ENCODE measurements around the gene ROM1. TPM values are rescaled to one million over a fixed set of nuclear protein-coding genes. Genes with fewer than 3 reads are reported as not detected.

Gene ROM1
- total RNA-seq, 1 donor from 2014 or later: 2.0 TPM

- no peak for TF ChIP-seq CTCF (IDR thresholded peaks at IDR 0.05; ENCODE audit: borderline replicate concordance)
- intact Hi-C loops (cut with micrococcal nuclease): no loop called here
- no peaks in the 10 kb centered on the region for H3K27me3 ChIP-seq (ENCODE audit: low read depth)
- peaks cover 51% of the 10 kb centered on the region for H3K4me1 ChIP-seq
- H3K36me3 ChIP-seq: peaks cover 41% of the 10 kb centered on the region
- H3K4me3 ChIP-seq: peak overlapping the region; percentile 80
- no peaks in the 10 kb centered on the region for H3K9me3 ChIP-seq (replicated peaks)
- peak overlapping the region; percentile 95 for H3K27ac ChIP-seq (replicated peaks)
- no peak for DNase-seq
Measured at GRCh38 chr11:62599901-62600300, 13.2 kb upstream of the ROM1 start.

GRCh38 chr11:62600367-62601121 lies 12.5 kb upstream of the ROM1 start:
- peaks cover 41% of the 10 kb centered on the region for H3K36me3 ChIP-seq
- no peak for DNase-seq
- H3K27me3 ChIP-seq (ENCODE audit: low read depth): no peaks in the 10 kb centered on the region
- no peak for TF ChIP-seq CTCF (IDR thresholded peaks at IDR 0.05; ENCODE audit: borderline replicate concordance)
- peak overlapping the region; percentile 80 for H3K4me3 ChIP-seq
- H3K27ac ChIP-seq (replicated peaks): peak overlapping the region; percentile 95
- H3K9me3 ChIP-seq (replicated peaks): no peaks in the 10 kb centered on the region
- intact Hi-C loops (cut with micrococcal nuclease): no loop called here
- H3K4me1 ChIP-seq: peaks cover 51% of the 10 kb centered on the region

GRCh38 chr11:62601122-62601371 lies 12.0 kb upstream of the ROM1 start:
- intact Hi-C loops (cut with micrococcal nuclease): no loop called here
- TF ChIP-seq CTCF (IDR thresholded peaks at IDR 0.05; ENCODE audit: borderline replicate concordance): no peak
- H3K36me3 ChIP-seq: peaks cover 41% of the 10 kb centered on the region
- peak overlapping the region; percentile 95 for H3K27ac ChIP-seq (replicated peaks)
- no peaks in the 10 kb centered on the region for H3K9me3 ChIP-seq (replicated peaks)
- peaks cover 51% of the 10 kb centered on the region for H3K4me1 ChIP-seq
- peak overlapping the region; percentile 80 for H3K4me3 ChIP-seq
- peak; percentile 62 for DNase-seq
- no peaks in the 10 kb centered on the region for H3K27me3 ChIP-seq (ENCODE audit: low read depth)

GRCh38 chr11:62601372-62602140 lies 11.5 kb upstream of the ROM1 start, which contains the start of gene MTA2:
MTA2 (minus strand) TSS chr11:62601865; CDS start chr11:62601450, 415 bp downstream.
- intact Hi-C loops (cut with micrococcal nuclease): no loop called here
- H3K4me1 ChIP-seq: peaks cover 51% of the 10 kb centered on the region
- peaks cover 40% of the 10 kb centered on the region for H3K36me3 ChIP-seq
- DNase-seq: peak; percentile 95
- H3K9me3 ChIP-seq (replicated peaks): no peaks in the 10 kb centered on the region
- H3K27ac ChIP-seq (replicated peaks): peak within 1 kb of the TSS; percentile 95
- no peak for TF ChIP-seq CTCF (IDR thresholded peaks at IDR 0.05; ENCODE audit: borderline replicate concordance)
- H3K27me3 ChIP-seq (ENCODE audit: low read depth): no peaks in the 10 kb centered on the region
- peak within 1 kb of the TSS; percentile 80 for H3K4me3 ChIP-seq

GRCh38 chr11:62602141-62603071 lies 10.7 kb upstream of the ROM1 start:
- peak; percentile 74 for DNase-seq
- H3K36me3 ChIP-seq: peaks cover 39% of the 10 kb centered on the region
- H3K27ac ChIP-seq (replicated peaks): peak overlapping the region; percentile 95
- no peaks in the 10 kb centered on the region for H3K27me3 ChIP-seq (ENCODE audit: low read depth)
- H3K4me3 ChIP-seq: peak overlapping the region; percentile 80
- H3K4me1 ChIP-seq: peaks cover 51% of the 10 kb centered on the region
- peak; percentile 26 for TF ChIP-seq CTCF (IDR thresholded peaks at IDR 0.05; ENCODE audit: borderline replicate concordance)
- no peaks in the 10 kb centered on the region for H3K9me3 ChIP-seq (replicated peaks)
- intact Hi-C loops (cut with micrococcal nuclease): no loop called here
